Upper lobe of right lung (tissue), 1 donor: Measurements from ENCODE around the gene CFAP251. TPM values are rescaled to one million over a fixed set of nuclear protein-coding genes. Genes with fewer than 3 reads are reported as not detected.

Experiments
- ATAC-seq: fragments of 200-7000 bp; cut with Tn5 transposase; one replicate; pipeline ENCODE4 v1.9.1; 2020; ENCODE audit warnings: mild to moderate bottlenecking, moderate library complexity
- DNase-seq: peaks from one replicate; pipeline ENCODE4 v3.0.0-alpha.2; 2020
- H3K27ac ChIP-seq: fragments of 200-600 bp; one replicate; pipeline ENCODE4 v1.8.0; 2022
- H3K27me3 ChIP-seq: fragments of 200-600 bp; one replicate; pipeline ENCODE4 v1.8.0; 2022; ENCODE audit warnings: mild to moderate bottlenecking
- H3K36me3 ChIP-seq: fragments of 200-600 bp; one replicate; pipeline ENCODE4 v1.8.0; 2022
- H3K4me1 ChIP-seq: fragments of 200-600 bp; one replicate; pipeline ENCODE4 v1.8.0; 2022
- H3K4me3 ChIP-seq: fragments of 200-600 bp; one replicate; pipeline ENCODE4 v1.8.0; 2022; ENCODE audit warnings: mild to moderate bottlenecking
- H3K9me3 ChIP-seq: fragments of 200-600 bp; one replicate; pipeline ENCODE4 v1.8.0; 2022
- intact Hi-C: fragments of 100-400 bp; cut with DNase I; formaldehyde crosslinking; loops from one replicate; pipeline ENCODE4 v1.11.0; 2022
- total RNA-seq: library from RNA; stranded (reverse); fragmentation: NEBNext Ultra II Directional; extraction: Animal tissue kit (Norgen Biotek cat#: 25700); gene quantifications from one replicate; pipeline ENCODE4 v1.2.1, GENCODE V29; 2021
- TF ChIP-seq, protein P1 (sequence below): fragments of 200-600 bp; IDR thresholded peaks from one replicate; pipeline ENCODE4 v1.8.0; 2022; ENCODE audit warnings: antibody characterized with exemption
- donor health status: DM: no; HTN: yes; CAD: no; lungs with severe emphysema.

CFAP251 gene
- total RNA-seq, 1 donor from 2014 or later, result 2.5 TPM

DNA sequence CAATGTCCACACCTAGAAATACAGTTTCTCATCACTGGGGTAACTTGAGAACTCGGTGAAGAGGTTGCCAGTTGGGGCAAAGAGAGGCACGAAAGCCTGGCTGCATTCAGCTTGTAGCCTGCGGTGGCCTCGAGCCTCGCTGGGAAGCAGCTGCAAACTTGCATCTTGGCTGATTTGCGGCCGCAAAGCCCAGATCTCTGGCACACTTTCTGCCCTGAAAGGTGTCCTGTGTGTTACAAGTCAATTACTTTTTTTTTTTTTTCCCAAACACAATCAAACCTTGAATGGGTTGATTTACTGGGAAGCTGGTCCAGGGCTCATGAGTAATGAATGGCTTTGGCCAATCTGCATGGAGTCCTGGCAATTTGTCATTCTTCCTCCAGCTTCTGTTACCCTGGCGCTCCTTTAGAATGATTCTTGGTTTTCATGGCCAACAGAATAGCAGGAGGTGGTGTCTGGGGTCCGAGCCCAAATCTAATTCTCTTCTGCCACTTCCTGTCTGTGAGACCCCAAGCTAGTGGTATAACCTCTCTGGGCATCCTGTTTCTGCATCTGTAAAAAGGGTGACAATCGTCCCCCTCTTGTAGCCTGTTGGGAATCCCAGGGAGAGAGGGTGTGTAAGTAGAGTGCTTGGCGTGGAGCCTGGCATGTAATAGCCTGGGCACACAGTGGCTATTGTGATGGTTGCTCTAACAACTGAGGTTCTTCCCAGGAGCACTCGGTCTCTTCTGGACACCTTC lies 109.9 kb downstream of the CFAP251 start:
- H3K4me1 ChIP-seq, result peaks cover 19% of the 10 kb centered on the region
- H3K36me3 ChIP-seq, result no peaks in the 10 kb centered on the region
- no peak overlapping the region for H3K4me3 ChIP-seq
- DNase-seq (no peak), ATAC-seq (no peak)
- no peak overlapping the region for H3K27ac ChIP-seq
- H3K27me3 ChIP-seq, result no peaks in the 10 kb centered on the region
- intact Hi-C loops, result no loop called here
- TF ChIP-seq, protein P1, sequence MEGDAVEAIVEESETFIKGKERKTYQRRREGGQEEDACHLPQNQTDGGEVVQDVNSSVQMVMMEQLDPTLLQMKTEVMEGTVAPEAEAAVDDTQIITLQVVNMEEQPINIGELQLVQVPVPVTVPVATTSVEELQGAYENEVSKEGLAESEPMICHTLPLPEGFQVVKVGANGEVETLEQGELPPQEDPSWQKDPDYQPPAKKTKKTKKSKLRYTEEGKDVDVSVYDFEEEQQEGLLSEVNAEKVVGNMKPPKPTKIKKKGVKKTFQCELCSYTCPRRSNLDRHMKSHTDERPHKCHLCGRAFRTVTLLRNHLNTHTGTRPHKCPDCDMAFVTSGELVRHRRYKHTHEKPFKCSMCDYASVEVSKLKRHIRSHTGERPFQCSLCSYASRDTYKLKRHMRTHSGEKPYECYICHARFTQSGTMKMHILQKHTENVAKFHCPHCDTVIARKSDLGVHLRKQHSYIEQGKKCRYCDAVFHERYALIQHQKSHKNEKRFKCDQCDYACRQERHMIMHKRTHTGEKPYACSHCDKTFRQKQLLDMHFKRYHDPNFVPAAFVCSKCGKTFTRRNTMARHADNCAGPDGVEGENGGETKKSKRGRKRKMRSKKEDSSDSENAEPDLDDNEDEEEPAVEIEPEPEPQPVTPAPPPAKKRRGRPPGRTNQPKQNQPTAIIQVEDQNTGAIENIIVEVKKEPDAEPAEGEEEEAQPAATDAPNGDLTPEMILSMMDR, result no peak
- no peaks in the 10 kb centered on the region for H3K9me3 ChIP-seq

- no peak overlapping the region for H3K4me3 ChIP-seq
- DNase-seq (no peak), ATAC-seq (no peak)
- H3K36me3 ChIP-seq, result no peaks in the 10 kb centered on the region
- no peaks in the 10 kb centered on the region for H3K27me3 ChIP-seq
- TF ChIP-seq, protein P1, result no peak
- intact Hi-C loops, result no loop called here
- no peak overlapping the region for H3K27ac ChIP-seq
- H3K4me1 ChIP-seq, result peaks cover 13% of the 10 kb centered on the region
- H3K9me3 ChIP-seq, result no peaks in the 10 kb centered on the region
These were observed 110.6 kb downstream of the CFAP251 start for GRCh38 chr12:122028905-122029560.

DNA sequence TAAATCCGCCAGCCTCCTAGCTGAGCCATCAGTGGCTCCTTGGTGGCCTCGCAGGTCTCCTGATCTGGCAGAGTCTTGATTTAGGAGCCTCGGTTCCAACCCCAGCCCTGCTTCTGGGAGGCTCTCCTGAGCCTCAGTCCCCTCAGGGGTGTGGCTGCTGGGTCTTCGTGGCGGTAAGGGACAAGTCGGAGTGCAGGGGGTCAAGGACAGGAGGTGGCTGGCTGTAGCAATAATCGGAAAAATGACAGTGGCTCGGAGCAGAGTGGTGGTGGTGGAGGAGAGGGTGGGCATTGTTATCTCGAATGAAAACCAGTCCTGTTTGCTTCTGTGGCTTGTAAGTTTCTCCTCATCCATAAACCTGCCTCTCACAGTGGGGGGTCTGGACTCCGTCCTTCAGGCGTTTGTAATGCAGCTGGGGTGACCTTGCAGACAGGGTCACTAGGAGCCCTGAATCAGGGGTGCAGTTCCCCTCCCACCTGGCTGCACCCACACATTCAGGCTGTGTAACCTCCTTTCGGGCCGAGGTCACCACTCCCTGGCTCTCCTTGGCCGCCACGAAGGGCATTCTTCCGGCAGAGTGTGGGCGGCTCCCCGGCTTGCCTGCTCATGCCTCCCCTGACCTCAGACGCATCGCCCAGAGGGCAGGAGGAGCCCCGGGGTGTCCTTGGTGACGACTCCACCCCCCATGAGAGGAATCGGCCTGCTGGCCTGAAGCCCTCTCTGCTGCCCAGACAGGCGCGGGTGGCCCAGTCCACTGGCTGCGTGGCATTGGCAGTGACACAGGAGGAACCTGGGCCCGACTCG lies 111.4 kb downstream of the CFAP251 start:
- ATAC-seq (peak; percentile 53), DNase-seq (no peak)
- intact Hi-C loops, result no loop called here
- no peaks in the 10 kb centered on the region for H3K27me3 ChIP-seq
- TF ChIP-seq, protein P1, result no peak
- no peak overlapping the region for H3K27ac ChIP-seq
- H3K4me1 ChIP-seq, result peaks cover 12% of the 10 kb centered on the region
- H3K36me3 ChIP-seq, result no peaks in the 10 kb centered on the region
- H3K4me3 ChIP-seq, result no peak overlapping the region
- H3K9me3 ChIP-seq, result no peaks in the 10 kb centered on the region

DNA sequence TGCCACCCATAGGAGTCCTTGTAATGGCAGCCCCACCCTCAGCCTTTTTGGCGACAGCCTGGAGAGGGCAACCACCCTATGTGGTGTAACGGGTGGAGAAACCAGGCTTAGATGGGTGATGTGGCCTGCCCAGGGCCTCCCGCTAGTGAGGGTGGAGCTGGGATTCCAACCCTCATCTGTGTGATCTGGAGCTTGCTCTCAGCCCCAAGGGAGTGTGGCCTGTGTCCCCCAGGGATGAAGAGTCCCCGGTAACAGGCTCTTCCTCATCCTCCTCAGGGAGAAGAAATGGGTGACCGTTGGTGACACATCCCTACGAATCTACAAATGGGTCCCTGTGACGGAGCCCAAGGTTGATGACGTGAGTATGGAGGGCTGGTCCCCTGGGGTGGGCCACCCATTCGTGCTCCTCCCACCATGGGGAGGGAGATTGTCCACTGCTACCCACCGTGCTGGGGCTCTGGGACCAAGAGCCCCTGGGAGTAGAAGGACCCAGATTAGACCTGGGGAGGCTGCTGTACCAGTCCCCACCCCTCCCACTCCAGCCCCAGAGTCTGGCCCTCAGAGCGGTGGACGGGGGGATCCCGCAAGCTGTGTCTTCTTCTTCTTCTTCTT lies 112.1 kb downstream of the CFAP251 start:
- Histone ChIP-seq H3K27ac (no peak overlapping the region), H3K4me3 (no peak overlapping the region), H3K9me3 (no peaks in the 10 kb centered on the region), H3K36me3 (no peaks in the 10 kb centered on the region), H3K4me1 (peaks cover 14% of the 10 kb centered on the region), H3K27me3 (no peaks in the 10 kb centered on the region)
- DNase-seq, result no peak
- peak; percentile 6 for ATAC-seq
- TF ChIP-seq, protein P1, result no peak
- intact Hi-C loops, result no loop called here

- no peaks in the 10 kb centered on the region for H3K27me3 ChIP-seq
- no peak overlapping the region for H3K4me3 ChIP-seq
- intact Hi-C loops, result no loop called here
- TF ChIP-seq, protein P1, result peak; percentile 84
- H3K36me3 ChIP-seq, result no peaks in the 10 kb centered on the region
- H3K4me1 ChIP-seq, result peaks cover 14% of the 10 kb centered on the region
- no peaks in the 10 kb centered on the region for H3K9me3 ChIP-seq
- no peak overlapping the region for H3K27ac ChIP-seq
- ATAC-seq (peak; percentile 72), DNase-seq (peak; percentile 77)
These were observed 113.2 kb downstream of the CFAP251 start for GRCh38 chr12:122031342-122032216.
